Raji (cell line): Measurements from ENCODE around the gene WDR81.

Experiments
- POLR2A ChIP-seq: IDR thresholded peaks from 2 replicates; pipeline ENCODE4 v1.6.1; 2011; ENCODE audit warnings: low read depth, low read length, control low read depth; ENCODE audit not compliant: insufficient read depth

WDR81 gene

GRCh38 chr17:1724869-1725641 is 551 bp downstream of the WDR81 start:
- no peak for TF ChIP-seq POLR2A

GRCh38 chr17:1725642-1726511 is 1.4 kb downstream of the WDR81 start:
- no peak for TF ChIP-seq POLR2A

- no peak for TF ChIP-seq POLR2A
Measured at GRCh38 chr17:1726626-1727257, 2.2 kb downstream of the WDR81 start.

- TF ChIP-seq POLR2A, result no peak
Measured at GRCh38 chr17:1727258-1727789, 2.8 kb downstream of the WDR81 start.

- TF ChIP-seq POLR2A, result no peak
Measured at GRCh38 chr17:1727876-1728630, 3.5 kb downstream of the WDR81 start.

GRCh38 chr17:1729966-1730325 is 5.4 kb downstream of the WDR81 start:
- TF ChIP-seq POLR2A, result no peak

GRCh38 chr17:1730326-1731193 is 6.1 kb downstream of the WDR81 start:
- TF ChIP-seq POLR2A, result no peak

GRCh38 chr17:1731194-1731506 is 6.6 kb downstream of the WDR81 start:
- TF ChIP-seq POLR2A, result no peak

GRCh38 chr17:1732241-1732832 is 7.8 kb downstream of the WDR81 start:
- no peak for TF ChIP-seq POLR2A

- no peak for TF ChIP-seq POLR2A
Measured at GRCh38 chr17:1732833-1733321, 8.4 kb downstream of the WDR81 start.

- TF ChIP-seq POLR2A, result no peak
Measured at GRCh38 chr17:1733759-1734158, 9.3 kb downstream of the WDR81 start.

- TF ChIP-seq POLR2A, result no peak
Measured at GRCh38 chr17:1735418-1735817, 10.9 kb downstream of the WDR81 start.

- TF ChIP-seq POLR2A, result no peak
Measured at GRCh38 chr17:1735834-1736347, 11.4 kb downstream of the WDR81 start.
